Activated CD8-positive, alpha-beta T cell treated with anti-CD3 and anti-CD28 coated beads for 36 hours (primary cell): ENCODE data around the gene PAOX. TPM values are rescaled to one million over a fixed set of nuclear protein-coding genes. Genes with fewer than 3 reads are reported as not detected.
"Not testable (repeated sequence)": the region's sequence is repeated elsewhere in the genome, so short reads cannot be mapped to it uniquely, and the experiment has no call there.

ENCODE experiments used
- ATAC-seq: fragments of 200-7000 bp; cut with Tn5 transposase; one replicate; pipeline ENCODE4 v1.10.0; 2021; ENCODE audit warnings: mild to moderate bottlenecking, moderate library complexity
- CTCF ChIA-PET: fragments of 350-600 bp; sonication (Branson Sonifier 250); formaldehyde crosslinking; loops from one replicate; lab custom pipeline; 2021; ENCODE audit warnings: antibody characterized with exemption; lab: Charles Lee
- POLR2A ChIA-PET: fragments of 350-600 bp; sonication (Branson Sonifier 250); formaldehyde crosslinking; loops from one replicate; lab custom pipeline; 2021; ENCODE audit warnings: antibody characterized with exemption; lab: Charles Lee
- DNase-seq: peaks from one replicate; pipeline ENCODE4 v3.0.0-alpha.2; 2020
- H3K27ac Mint-ChIP-seq: one replicate; pipeline ENCODE4 v1.8.0; 2021; ENCODE audit warnings: mild to moderate bottlenecking, mixed read lengths
- H3K27me3 Mint-ChIP-seq: one replicate; pipeline ENCODE4 v1.8.0; 2021; ENCODE audit warnings: mixed read lengths
- H3K36me3 Mint-ChIP-seq: one replicate; pipeline ENCODE4 v1.8.0; 2021; ENCODE audit warnings: low read depth, mixed read lengths
- H3K4me1 Mint-ChIP-seq: one replicate; pipeline ENCODE4 v1.8.0; 2021; ENCODE audit warnings: low read depth, mixed read lengths
- H3K4me3 Mint-ChIP-seq: one replicate; pipeline ENCODE4 v1.8.0; 2021; ENCODE audit warnings: mild to moderate bottlenecking, moderate library complexity, mixed read lengths
- H3K9me3 Mint-ChIP-seq: one replicate; pipeline ENCODE4 v1.8.0; 2021; ENCODE audit warnings: mixed read lengths
- intact Hi-C: fragments of 100-400 bp; cut with micrococcal nuclease; formaldehyde crosslinking; loops from one replicate; pipeline ENCODE4 v1.10.0; 2022
- total RNA-seq, 2 experiments: library from RNA; stranded (reverse); gene quantifications; one replicate each; pipeline ENCODE4 v1.2.3, GENCODE V29; 2021
- TF ChIP-seq, protein P1 (sequence below): fragments of 200-600 bp; IDR thresholded peaks from one replicate; pipeline ENCODE4 v1.8.0; 2022; ENCODE audit warnings: antibody characterized with exemption, mild to moderate bottlenecking

Gene PAOX
- total RNA-seq, 2 experiments from 2014 or later = 4.2 to 4.6 TPM

DNA sequence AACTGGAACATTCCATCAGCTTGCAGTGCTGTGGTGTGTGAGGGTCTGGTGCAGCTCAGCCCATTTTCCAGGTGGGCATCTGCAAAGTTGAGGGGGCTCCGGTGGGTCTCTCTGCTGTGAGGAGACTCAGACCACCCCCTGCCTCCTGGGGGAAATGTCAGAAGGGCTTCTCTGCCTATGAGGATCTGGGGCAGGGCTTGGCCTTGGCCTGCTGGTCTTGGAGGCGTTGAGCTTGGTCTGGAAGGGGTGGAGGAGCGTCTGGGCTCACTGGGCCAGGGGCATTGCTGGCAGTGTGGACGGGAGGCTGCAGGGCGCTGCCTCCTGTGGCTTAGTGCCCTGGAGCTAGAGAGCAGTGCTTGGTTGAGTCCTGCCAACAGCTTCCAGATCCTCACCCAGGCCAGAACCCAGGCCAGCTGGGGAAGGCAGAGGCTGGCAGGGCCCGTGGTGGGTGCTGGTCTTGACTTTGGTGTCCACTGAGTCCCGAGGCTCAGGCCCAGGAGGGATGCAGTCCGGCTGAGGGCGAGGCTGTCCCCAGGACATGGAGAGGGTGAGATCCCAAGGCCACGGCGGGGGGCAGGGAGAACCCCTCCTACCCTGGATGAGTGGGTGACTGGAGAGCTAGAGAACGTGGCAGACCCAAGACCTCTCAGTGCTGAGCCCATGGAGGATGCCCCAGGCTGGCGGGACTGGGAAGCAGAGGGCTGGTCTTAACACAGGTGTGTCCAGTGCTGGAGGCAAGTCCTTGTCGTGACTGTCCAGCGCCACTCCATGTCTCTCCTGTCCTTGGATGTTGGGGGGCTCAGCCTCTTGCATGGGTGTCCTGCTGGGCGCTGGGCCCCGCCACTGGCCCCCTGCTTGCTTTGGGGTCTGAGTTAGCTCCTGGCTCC is 42.5 kb downstream of the PAOX start:
- H3K36me3 Mint-ChIP-seq = peaks cover 9% of the 10 kb centered on the region
- H3K27me3 Mint-ChIP-seq = no peaks in the 10 kb centered on the region
- no peaks in the 10 kb centered on the region for H3K9me3 Mint-ChIP-seq
- DNase-seq (no peak), ATAC-seq (no peak)
- intact Hi-C loops = no loop called here
- no peak overlapping the region for H3K27ac Mint-ChIP-seq
- ChIA-PET CTCF (interaction anchor here (0.6 to 1.9 kb wide), 4 partner anchors 16 to 114 kb away, joined by 3 to 5 read pairs (median 4); no protein-coding TSS in a partner anchor), POLR2A (interaction anchor here (2.7 kb wide), 1 partner anchor 10 kb away, joined by 8 read pairs; no protein-coding TSS in a partner anchor)
- H3K4me3 Mint-ChIP-seq = no peak overlapping the region
- TF ChIP-seq, protein P1, sequence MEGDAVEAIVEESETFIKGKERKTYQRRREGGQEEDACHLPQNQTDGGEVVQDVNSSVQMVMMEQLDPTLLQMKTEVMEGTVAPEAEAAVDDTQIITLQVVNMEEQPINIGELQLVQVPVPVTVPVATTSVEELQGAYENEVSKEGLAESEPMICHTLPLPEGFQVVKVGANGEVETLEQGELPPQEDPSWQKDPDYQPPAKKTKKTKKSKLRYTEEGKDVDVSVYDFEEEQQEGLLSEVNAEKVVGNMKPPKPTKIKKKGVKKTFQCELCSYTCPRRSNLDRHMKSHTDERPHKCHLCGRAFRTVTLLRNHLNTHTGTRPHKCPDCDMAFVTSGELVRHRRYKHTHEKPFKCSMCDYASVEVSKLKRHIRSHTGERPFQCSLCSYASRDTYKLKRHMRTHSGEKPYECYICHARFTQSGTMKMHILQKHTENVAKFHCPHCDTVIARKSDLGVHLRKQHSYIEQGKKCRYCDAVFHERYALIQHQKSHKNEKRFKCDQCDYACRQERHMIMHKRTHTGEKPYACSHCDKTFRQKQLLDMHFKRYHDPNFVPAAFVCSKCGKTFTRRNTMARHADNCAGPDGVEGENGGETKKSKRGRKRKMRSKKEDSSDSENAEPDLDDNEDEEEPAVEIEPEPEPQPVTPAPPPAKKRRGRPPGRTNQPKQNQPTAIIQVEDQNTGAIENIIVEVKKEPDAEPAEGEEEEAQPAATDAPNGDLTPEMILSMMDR = no peak
- H3K4me1 Mint-ChIP-seq = no peaks in the 10 kb centered on the region

DNA sequence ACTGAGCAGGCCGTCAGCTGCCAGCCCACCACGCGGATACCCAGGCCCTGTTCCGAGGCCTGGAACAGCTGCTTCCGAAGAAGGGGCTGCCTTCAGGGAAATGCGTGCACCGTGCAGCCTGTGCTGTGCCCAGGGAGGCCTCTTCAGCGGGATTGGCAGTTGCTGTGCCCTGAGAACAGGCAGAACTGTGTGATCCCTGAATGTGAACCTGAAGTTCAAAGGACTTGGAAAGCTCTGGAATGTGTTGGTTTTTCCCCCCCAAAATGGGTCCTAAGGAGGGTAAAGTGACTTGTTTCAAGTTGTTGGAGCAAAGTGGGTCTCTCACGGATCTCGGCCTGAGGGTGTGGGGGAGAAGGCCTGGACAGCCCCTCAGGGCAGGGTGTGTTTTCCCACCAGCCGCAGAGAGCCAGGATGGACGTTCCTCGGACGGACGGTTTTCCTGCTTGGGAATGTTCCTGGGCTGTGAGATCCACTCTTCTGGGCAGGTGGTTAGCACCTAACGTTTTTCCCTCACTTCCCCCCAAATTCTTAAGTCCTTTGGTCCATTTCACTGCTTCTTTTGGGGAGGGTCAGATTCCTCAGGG is 43.3 kb downstream of the PAOX start:
- H3K36me3 Mint-ChIP-seq = peaks cover 9% of the 10 kb centered on the region
- H3K4me1 Mint-ChIP-seq = no peaks in the 10 kb centered on the region
- TF ChIP-seq, protein P1 = no peak
- no peak overlapping the region for H3K27ac Mint-ChIP-seq
- no peaks in the 10 kb centered on the region for H3K9me3 Mint-ChIP-seq
- ChIA-PET POLR2A (interaction anchor here (2.7 kb wide), 1 partner anchor 11 kb away, joined by 8 read pairs; no protein-coding TSS in a partner anchor), CTCF (interaction anchor here (1.7 to 1.9 kb wide), 2 partner anchors 16 to 93 kb away, joined by 5 read pairs; no protein-coding TSS in a partner anchor)
- ATAC-seq = no peak
- intact Hi-C loops = no loop called here
- no peak for DNase-seq
- no peak overlapping the region for H3K4me3 Mint-ChIP-seq
- no peaks in the 10 kb centered on the region for H3K27me3 Mint-ChIP-seq

DNA sequence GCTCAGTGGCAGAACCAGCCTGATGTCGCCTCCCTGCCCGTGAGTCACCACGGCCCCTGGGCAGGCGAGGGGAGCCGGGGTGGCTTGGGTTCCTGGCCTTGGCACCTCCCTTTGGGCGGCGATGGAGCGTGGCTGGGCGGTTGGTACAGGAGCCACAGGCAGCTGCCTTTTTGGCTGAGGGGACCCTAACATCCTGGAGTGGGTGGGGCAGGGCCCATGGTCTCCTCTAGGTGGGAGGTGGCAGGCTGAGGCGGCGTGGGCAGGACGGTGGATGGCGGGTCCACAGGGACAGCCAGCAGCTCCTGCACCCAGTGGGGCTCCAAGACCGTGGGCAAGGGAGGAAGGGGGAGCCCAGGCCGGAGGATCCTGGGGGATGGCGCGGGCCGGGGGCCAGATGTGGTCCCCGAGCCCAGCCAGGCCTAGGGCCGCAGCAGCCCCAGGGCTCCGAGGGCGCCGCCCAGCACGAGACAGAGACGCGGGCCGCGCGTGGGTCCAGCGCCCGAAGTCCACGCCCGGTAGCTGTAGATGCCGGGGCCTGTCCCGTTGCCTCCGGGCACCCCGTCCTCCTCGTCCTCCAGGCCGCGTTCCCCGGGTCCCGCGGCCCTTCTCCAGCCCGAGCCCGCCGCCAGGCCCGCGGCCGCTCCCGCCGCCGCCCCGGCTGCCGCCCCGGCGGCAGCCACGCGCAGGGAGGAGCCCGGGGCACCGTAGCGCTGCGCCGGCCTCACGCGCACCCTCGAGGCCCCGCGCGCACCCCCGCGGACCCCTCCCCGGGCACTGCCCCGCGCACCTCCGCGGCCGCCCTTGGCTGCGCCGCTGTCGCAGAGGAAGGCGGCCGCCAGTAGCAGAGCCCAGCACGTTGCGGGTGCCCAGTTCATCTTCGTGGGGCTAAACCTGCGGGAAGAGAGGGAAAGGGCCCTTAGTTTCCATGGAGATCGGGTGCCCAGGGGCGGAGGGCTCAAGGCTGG is 44.0 kb downstream of the PAOX start:
- intact Hi-C loops = no loop called here
- no peaks in the 10 kb centered on the region for H3K9me3 Mint-ChIP-seq
- no peak overlapping the region for H3K4me3 Mint-ChIP-seq
- H3K4me1 Mint-ChIP-seq = no peaks in the 10 kb centered on the region
- DNase-seq = no peak
- POLR2A ChIA-PET = interaction anchor here (2.7 kb wide), 1 partner anchor 12 kb away, joined by 8 read pairs; no protein-coding TSS in a partner anchor
- H3K36me3 Mint-ChIP-seq = peaks cover 8% of the 10 kb centered on the region
- CTCF ChIA-PET = no interaction called here
- ATAC-seq = peak; percentile 31
- H3K27ac Mint-ChIP-seq = no peak overlapping the region
- H3K27me3 Mint-ChIP-seq = no peaks in the 10 kb centered on the region
- TF ChIP-seq, protein P1 = no peak

DNA sequence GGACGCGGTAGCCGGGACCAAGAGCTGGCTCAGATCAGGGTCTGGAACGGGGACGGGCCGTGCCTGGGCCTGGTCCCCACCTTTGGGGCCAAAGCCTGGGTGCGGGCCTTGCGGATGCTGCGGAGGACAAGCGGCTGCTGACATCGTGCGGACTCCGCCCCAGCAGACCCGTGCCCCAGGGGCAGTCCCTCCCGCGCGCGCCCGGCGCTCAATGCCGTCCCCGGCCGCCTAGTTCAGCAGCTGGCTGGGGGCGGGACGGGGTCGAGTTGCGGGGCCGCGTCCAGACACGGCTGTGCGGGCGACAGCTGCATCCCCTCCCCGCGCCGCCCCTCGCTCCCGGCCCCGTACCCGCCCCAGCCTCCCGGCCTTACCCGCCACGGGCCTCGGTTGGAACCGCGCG is 45.0 kb downstream of the PAOX start:
- CTCF ChIA-PET, H3K36me3 Mint-ChIP-seq, H3K27ac Mint-ChIP-seq, ATAC-seq, H3K4me3 Mint-ChIP-seq, H3K27me3 Mint-ChIP-seq, H3K4me1 Mint-ChIP-seq, POLR2A ChIA-PET, intact Hi-C loops, DNase-seq, H3K9me3 Mint-ChIP-seq: not testable (repeated sequence)

DNA sequence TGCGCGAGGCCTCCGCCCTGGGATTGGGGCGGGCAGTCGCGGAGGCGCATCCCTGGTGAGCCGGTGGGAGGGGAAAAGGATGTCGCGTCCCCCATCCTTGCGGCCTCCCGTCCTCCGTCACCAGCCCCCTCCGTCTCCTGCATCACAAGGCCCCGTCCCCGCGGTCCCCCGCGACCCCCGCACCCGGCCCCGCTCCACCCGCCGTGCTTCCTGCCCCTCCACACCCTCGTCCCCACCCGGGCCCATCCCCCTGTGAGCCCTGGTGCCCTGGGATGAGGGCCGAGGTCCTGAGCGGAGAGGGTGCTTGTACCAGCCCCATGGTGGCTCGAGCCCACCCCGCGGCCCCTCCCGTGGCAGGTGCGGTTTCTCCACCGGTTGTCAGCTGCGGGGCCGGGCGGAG is 45.5 kb downstream of the PAOX start, which contains the start of gene SPRN:
SPRN (minus strand) TSS at position 25 of the 400 bp plus-strand sequence. CDS start 944 bp downstream, outside the sequence.
- intact Hi-C loops, H3K9me3 Mint-ChIP-seq, H3K4me1 Mint-ChIP-seq, H3K36me3 Mint-ChIP-seq, H3K27ac Mint-ChIP-seq, H3K27me3 Mint-ChIP-seq, ATAC-seq, POLR2A ChIA-PET, DNase-seq, H3K4me3 Mint-ChIP-seq, CTCF ChIA-PET: not testable (repeated sequence)

DNA sequence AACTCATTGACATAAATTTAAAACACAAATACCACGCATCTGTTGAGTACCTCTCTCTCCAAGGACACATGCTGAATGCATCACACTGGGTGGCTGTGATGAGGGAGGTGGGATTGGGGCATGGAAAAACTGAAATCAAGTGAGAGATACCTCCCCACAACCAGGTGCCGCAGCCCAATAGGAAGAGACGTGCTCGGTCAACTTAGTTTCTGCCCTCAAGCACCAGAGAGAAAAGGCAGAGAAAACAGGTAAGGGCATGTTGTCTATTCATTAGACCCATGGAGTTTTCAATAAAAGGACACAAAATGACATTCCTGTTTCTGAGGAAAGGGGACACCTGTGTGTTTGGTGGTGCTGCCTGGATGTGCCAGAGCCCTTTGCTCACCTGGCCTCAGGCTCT is 50.5 kb downstream of the PAOX start:
- H3K27ac Mint-ChIP-seq, POLR2A ChIA-PET, H3K9me3 Mint-ChIP-seq, H3K4me1 Mint-ChIP-seq, H3K4me3 Mint-ChIP-seq, DNase-seq, H3K36me3 Mint-ChIP-seq, H3K27me3 Mint-ChIP-seq, ATAC-seq, intact Hi-C loops: not testable (repeated sequence)
- CTCF ChIA-PET = interaction anchor here (1.1 kb wide), 1 partner anchor 8 kb away, joined by 4 read pairs; no protein-coding TSS in a partner anchor

DNA sequence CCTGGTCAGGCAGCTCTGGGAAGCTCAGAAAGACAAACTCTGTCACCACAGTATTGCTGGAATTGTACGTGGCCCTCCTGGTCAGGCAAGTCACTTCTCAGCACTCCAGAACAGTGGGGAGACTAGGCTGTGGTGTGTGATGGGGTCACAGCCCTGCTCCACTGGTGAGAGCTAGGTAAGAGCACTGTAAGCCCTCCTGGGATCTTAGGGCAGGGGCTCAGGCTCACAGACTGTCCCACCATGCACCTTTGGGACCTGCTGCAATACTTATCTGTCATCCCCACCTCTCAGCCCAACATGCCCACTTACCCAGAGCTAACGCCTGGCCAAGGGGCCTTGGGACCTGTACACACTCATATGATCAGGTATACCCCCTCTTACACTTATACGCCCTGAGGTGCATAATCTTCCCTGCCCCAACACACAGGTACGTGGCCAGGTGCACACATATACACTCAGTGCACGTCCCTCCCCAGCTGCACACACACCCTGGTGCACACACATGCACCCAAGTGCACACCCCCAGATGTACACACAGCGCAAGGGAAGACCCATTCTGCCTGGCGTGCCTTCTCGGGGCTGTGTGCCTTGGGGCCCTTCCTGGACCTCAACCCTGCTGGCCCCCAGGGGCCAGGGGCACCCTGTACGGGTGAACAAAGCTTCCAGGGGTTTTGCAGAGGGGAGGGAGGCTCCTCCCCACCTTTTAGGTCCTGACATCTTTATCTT is 53.0 kb downstream of the PAOX start:
- CTCF ChIA-PET, H3K27ac Mint-ChIP-seq, POLR2A ChIA-PET, ATAC-seq, intact Hi-C loops, H3K4me1 Mint-ChIP-seq, H3K4me3 Mint-ChIP-seq, DNase-seq, H3K9me3 Mint-ChIP-seq, H3K27me3 Mint-ChIP-seq, H3K36me3 Mint-ChIP-seq: not testable (repeated sequence)
